NOMO-1 (cell line): ENCODE measurements around the gene TTC23.
"Not testable (repeated sequence)": the region's sequence is repeated elsewhere in the genome, so short reads cannot be mapped to it uniquely, and the experiment has no call there.

ENCODE experiments used
- DNase-seq, 2 experiments: peaks; one replicate each; lab custom pipeline; 2025; ENCODE audit not compliant: unreplicated experiment in 2 of 2; lab: John Stamatoyannopoulos, UW

Gene TTC23

DNA sequence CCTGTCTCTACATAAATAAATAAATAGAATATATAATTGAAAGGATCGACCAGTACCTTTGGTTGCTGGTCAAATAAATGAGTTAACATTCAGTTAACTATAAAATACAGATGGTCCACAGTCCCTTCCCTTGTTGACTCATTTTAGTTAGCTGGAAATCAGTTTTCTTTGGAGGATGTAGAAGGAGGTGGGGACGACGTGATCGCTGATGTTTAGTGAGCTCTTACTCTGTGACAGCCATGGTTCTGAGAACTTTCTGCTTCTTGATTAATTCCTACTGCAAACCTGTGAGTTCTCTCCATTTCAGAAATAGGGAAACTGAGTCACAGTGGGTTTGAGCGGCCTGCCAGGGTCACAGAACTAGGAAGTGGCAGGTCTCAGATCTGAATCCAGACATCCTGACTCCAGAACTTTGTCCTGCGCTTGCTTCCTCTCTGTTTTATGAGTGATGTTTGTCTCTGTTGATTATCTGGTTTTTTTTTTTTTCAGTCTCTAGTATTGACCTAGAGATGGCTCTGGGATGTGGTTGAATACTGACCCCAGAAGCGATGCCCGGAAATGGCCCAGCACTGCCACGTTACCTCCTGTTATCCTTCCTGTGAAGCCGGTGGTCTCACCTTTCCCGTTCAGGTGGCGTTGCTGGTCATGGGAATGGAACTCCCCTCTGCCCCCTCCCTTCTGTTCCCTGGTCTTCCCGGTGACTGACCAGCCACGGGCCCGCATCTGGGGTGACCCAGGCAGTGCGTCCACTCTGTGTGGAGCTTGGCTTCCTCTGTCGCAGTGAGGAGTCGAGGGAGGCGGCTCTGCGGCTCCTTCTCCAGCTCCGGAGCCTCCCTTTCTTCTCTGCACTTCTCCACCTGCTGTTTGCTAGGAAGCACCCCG lies 126.3 kb downstream of the TTC23 start:
- no peak for DNase-seq

DNA sequence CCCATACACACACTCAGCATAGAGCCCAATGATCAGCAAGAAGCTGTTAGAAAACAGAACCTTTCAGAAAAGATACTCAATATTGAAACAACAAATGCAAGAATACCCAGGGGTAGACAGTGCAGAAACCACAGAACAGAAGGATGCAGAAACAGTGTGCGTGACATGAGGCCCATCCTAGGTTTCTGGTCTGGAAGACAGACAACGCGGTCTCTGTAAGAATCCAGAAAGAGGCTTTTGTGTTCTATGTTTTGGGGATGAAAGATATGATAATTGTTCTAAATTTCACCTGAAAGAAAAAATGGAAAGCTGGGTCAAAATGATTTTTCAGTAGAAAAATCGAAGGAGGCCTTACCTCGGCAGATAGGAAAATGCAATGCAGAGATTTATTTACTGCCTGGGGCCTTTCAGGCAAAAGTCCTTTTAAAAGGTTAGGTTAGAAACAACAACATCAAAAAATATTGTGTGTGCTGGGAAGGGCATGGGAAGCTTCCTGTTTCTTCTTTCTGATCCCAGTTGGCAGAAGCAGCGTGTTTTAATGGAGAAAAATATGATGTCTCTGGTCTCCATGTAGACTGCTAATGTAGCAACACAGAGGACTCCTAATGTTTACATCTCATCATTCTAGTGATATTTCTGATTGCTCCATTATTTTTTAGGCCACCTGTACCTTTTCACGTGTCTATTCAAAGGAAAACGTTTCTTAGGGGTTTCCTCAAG lies 127.5 kb downstream of the TTC23 start:
- no peak for DNase-seq

DNA sequence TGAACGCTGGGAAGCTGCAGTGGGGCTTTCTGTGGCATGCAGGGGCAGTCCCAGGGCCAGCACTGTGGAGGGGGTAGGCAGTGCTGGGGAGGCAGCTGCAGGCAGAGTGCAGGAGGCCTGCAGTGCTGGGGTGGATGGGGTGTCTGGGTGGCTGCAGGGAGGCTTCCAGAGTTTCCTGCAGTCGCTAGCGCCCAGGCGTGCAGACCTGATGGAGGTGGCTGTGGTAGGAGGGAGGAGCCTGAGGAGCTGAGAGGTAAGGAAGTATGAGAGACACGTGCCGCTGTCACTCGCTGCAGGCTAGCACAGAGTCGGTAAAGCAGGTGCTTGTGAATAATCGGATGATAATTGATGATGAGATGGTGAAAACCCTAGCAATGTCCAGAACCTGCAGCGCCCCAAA lies 128.2 kb downstream of the TTC23 start:
- no peak for DNase-seq

DNA sequence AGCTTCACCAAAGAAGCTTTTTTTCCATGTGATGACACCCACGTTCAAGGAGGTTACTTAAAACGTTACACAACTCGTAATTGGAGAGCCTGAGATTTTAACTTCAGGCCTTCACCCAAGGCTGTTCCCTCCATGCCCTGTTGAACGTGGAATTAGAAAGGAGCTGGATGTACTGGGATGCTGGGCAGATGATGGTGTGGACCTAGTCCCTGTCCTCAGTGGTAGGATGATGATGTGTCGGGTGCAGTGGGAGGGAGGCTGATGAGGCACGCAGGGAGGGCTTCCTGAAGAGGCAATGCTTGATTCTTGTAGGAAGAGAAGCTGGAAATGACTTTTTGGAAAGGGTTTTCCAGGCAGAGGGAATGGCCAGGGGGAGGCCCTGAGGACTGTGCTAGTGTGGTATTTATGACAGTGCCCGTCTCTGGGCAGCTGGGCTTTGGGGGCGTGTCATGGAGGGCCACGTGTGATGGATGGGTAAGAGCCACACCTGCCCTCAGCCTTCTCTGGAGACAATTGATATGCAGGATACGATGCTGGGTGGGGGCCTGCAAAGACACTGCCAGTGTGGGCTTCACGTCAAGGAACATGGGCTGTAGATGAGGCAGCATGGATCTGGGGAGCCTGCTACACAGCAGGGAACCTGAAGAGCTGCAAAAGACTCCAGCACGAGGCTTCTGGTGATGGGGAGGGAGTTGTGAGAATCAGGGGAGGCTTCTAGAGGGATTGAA lies 129.2 kb downstream of the TTC23 start:
- DNase-seq: no peak

DNA sequence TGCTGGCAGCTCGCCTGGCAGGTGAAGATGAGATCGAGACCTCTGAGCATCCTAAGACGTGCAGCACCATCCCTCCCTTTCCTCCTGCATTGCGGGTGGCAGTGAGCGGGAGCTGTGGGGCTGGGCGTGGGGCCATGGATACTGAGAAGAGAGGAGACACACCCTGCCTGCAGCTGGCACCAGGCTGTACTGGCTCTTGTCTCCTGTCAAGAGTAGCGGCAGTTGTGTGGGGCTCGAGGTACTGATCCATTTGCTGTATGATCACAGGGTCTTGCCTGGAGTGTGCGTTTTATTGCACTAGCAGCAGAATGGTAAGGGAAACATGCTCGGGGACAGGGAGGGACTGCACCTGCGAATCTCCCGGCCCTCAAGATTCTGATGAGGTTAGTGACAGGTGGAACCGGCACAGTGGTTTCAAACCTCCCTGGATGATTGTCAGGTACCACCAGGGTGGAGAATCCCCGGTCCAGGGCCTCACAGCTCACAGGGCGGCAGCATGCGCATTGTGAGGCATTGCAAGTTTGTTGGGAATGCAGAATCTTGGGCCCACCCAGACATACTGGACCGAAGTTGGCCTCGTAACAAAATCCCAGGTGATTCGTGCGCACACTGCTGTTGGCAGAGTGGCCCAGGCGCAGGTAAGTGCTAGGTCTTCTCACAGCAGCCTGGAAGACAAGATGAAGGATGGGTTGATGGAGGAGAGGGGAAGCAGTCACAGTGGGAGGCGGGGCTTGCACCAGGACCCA lies 130.4 kb downstream of the TTC23 start:
- no peak for DNase-seq

DNA sequence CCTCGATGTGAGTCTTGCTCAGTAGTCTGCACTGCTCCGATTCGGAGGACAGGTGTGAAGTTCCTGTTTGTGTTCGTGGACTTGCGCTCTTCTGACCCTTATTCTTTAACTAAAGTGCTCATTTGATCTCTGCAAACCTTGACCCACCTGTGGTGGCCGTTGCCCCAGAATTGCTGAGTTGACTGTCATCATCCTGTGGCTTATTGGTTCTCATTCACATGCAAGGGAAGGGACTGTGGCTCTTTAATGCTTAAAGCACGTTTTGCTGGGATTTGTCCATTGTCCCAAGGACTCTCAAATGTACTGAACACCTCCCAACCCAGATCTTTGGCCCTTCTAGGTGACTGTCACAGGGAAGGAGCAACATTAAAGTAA lies 131.1 kb downstream of the TTC23 start:
- no peak for DNase-seq

DNA sequence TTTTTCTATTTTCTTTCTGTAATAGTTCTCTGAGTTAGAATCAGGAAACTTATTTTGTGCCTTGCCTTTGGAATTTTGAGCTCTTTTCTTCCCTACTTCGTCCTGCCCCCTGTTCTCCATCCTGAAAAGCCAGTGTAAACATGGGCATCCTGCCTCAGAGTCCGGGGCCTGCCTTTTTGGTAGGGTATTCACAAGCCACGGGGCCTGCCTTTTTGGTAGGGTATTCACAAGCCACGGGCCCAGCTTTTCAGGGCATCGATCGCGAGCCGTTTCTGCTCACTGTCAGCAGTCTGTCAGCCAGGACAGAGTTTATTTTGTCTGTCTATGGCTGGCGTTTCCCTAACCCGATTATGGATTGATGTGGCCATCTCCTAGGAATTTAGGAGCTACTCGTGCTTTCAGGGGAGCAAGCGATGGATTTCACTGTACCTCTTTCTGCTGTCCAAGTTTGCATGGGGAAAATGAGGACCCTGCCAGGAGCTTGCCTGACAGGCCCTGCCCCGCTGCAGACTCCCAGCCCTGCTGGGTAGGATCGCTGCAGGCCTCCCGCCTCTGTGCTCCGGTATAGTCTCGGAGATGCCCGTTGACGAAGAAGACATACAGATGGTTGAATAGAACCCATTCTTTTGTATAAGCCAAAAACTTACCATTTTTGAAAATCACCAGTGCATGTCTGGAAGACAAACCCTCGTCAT lies 131.7 kb downstream of the TTC23 start:
- DNase-seq: no peak

DNA sequence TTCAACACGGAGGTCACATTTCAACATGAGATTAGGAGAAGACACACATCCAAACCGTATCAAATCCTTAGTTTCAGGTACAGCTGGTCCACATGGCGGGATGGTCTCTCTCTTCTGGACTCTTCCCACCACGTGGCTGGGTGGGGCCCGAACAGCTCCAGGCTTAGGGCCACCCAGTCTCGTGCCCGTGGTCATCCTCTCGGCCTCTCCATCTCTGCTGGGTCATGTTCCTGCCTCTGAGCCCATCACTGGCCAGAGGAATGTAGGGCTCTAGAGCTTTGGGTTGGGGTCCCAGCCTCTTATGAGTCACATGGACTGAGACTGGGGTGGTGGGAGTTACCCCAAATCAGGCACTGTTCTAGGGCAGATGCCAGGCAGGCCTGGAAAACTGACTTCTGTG lies 132.3 kb downstream of the TTC23 start:
- DNase-seq: no peak

DNA sequence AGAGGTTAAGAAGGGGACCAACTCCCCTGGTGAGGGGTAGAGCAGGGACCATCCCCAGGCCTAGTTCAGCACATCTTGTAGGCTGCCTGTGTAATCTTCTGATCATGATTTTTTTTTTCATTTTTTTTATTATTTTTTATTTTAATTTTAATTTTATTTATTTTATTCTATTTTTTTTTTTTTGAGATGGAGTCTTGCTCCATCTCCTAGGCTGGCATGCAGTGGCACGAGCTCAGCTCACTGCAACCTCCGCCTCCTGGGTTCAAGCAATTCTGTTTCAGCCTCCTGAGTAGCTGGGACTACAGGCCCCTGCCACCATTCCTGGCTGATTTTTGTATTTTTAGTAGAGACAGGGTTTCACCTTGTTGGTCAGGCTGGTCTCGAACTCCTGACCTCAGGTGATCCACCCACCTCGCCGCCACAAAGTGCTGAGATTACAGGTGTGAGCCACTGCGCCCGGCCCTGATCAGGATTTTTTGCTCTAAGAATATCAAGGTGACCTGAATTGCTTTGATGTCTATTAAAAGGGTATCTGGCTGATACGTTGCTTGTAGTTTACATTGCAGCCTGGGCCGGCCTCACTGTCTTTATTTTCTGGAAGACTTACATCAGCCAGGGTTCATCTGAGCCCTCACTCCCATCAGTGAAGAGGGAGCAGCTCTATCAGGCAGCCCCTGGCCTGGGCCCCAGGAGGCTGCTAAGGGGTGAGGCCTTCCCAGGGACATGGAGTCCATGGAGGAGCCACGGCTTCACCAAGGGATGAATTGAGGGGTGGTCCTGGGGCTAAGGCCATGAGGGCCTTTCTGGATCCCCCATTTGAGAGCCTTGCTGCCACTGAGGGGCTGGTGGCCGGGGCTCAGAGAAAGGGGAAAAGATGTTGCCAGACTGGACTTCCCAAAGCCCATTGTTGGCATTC lies 133.8 kb downstream of the TTC23 start:
- no peak for DNase-seq

DNA sequence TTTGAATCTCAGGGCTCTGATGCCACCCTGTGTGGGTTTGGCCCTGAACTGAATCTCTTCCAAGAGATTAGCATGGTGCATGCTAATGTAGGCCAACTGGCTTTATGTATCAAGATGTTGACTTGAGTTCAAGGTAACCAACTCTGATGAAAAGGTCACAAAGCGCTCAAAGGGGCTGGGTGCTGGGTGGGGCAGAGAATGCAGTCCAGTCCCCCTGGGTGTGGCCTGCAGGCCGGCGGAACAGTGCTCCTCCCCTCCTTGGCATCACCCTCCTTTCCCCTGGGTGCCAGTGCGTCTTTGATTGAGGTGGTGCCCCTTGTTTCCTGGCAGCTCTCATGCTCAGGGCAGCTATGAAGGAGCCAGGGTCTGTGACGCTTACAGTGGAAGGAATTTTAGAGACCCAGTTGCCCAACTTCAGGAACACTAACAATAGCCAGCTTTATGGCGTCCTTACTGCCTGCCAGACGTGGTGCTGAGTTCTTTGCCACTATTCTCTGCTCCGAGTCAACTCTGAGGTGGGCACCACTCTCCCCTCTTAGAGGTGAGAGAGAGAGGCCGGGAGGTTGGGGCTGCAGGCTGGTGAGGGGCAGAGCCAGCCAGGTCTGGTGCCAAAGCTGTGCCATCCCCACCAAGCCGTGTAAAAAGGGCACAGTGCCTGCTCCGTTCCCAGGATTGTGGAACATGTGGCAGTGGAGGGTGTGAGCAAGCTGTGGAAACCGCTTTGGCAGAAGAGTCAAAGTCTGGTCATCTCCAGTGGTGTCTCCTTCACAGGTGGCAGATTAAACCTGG lies 134.7 kb downstream of the TTC23 start:
- DNase-seq: no peak

DNA sequence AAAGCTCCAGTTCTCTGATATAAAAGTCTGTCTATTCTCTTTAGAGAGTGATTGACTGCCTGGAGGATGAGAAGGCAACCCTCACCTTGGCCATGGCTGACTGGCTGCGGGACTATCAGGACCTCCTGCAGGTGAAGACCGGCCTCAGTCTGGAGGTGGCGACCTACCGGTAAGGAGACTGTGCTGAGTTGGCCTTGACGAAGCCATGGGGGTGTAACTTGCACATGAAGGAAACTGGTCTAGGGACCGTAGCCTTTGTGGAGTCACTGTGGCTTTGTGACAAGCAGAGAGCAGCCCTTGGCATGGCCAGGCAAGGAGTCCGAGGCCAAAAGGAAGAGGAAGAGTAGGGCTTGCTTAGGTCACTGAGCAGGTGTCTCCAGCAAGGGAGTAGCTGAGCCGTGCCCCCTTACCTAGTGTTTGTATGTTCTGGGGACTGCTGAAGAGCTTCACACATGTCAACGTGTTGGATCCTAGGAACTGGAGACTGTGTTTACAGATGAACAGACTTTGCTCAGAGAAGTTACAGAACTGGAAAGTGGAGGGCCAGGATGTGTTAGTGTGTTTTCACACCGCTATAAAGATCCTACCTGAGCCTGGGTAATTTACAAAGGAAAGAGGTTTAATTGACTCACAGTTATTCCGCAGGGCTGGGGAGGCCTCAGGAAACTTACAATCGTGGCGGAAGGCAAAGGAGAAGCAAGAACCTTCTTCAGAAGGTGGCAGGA lies 135.7 kb downstream of the TTC23 start:
- DNase-seq: no peak

DNA sequence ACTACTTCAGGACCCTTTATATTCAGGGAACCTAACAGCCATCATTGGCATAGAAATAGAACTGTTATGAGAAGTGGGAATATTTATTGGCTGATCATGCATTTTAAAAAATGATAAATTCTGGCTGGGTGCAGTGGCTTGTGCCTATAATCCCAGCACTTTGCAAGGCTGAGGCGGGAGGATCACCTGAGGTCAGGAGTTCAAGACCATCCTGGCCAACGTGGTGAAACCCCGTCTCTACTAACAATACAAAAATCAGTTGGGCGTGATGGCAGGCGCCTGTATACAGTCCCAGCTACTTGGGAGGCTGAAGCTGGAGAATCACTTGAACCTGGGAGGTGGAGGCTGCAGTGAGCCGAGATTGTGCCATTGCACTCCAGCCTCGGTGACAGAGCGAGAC lies 137.7 kb downstream of the TTC23 start:
- DNase-seq: not testable (repeated sequence)

DNA sequence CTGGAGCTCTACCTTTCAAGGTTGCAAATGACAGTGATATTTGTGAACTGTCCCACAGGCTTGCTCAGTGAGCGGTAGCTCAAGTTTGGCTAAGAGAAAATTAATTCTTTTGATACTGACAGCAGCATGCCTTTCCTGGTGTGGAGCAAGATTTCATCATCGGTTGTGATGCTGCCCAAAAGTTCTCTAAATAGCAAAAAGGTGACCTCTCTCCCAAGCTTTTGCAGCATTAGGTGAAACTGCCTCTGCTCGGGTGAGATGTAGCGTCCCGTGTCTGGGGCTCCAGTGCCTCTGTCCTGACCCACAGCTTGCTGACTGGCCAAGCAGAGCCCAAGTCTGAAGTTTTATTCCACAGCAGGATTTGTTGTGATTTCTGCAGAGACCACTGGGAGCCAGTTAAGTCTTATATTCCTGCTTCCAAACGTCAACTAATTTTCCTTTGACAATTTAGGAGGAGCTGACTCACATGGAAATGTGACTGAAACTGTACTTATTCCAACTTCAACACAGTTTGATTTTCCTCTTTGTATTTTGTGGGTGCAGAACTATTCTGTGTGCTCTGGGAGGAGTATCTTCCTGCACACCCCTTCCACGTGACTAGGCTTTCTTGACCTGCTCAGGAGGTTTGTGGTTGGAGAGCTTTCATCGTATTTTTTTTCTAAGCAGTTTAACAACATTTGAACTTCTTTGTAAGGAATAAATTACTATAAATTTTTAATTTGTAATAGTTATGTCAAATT lies 138.6 kb downstream of the TTC23 start:
- no peak for DNase-seq

DNA sequence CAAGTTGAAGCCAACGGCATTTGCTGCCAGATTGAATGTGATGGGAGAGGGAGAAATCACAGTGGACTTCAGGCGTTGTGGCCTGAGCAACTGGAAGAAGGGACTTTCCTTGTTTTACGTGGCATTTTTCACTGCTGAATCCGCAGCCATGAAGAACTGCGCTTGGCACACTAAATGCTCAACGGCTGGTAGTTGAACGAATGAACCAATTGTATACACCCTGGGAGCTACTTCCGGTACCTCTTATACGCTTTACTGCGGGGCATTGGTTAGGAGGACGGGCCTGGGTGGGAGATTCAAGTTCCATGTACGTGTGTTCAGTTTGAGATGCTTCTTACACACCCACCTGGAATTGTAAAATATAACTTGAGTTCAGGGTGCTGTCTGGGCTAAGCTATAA lies 139.3 kb downstream of the TTC23 start:
- no peak for DNase-seq

DNA sequence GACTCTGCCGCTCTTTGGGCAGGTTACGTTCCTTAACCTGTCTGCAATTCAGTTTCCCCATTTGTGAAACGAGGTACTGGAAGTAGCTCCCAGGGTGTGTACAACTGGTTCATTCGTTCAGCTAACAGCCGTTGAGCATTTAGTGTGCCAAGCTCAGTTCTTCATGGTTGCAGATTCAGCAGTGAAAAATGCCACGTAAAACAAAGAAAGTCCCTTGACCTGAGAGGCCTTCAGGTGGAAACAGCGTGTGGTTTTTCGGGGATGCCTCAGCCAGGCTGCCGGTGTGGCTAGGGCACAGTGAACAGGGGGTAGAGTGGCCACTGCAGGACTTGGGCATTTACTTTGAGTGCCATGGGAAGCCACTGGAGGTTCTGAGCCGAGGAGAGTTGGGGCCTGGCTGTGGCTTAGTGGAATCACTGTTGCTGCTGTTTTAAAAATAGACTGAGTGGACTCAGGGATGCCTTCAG lies 139.8 kb downstream of the TTC23 start:
- no peak for DNase-seq

DNA sequence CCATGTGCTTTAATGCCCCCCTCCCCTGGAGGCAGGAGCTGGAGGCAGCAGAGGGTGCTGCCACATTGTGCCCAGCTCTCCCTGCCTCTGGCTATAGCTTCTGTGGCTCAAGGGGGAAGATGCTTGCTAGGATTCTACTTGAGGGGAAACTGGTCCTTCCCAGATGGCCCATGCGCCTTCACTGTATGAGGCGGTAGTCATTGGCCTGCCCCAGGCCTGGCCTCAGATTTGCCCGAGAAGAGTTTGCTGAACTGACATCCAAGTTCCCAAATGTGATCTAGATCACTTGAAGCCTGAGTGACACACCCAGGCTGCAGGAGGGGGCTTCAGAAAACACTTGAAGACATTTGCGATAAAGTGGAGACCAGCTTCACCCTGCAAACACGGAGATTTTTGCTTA lies 140.4 kb downstream of the TTC23 start:
- no peak for DNase-seq
